ENCODE data around the gene RAD9A.

- TF ChIP-seq CTCF (conservative IDR thresholded peaks at IDR 0.05; ENCODE audit: low read depth, low read length) (no peak), EZH2 (IDR thresholded peaks at IDR 0.05; ENCODE audit: borderline replicate concordance, low read depth, low read length, poor library complexity, severe bottlenecking) (no peak)
Observed at GRCh38 chr11:67412495-67413179, 20.9 kb downstream of the RAD9A start.
